Endodermal cell (in vitro differentiated cells): Measurements from ENCODE around the gene PRKCA. TPM values are rescaled to one million over a fixed set of nuclear protein-coding genes. Genes with fewer than 3 reads are reported as not detected.

Source experiments
- DNase-seq: peaks from one replicate; pipeline ENCODE4 v3.0.0-alpha.2; 2017
- H3K27ac ChIP-seq: 2 replicates; pipeline ENCODE4 v1.5.1; 2013; ENCODE audit warnings: mild to moderate bottlenecking, low read depth, low read length, moderate library complexity
- H3K27me3 ChIP-seq: 2 replicates; pipeline ENCODE4 v1.6.1; 2013; ENCODE audit warnings: mild to moderate bottlenecking, low read length, moderate library complexity; ENCODE audit not compliant: insufficient read depth, control insufficient read depth, poor library complexity, severe bottlenecking
- H3K36me3 ChIP-seq: 2 replicates; pipeline ENCODE4 v1.7.0; 2013; ENCODE audit warnings: mild to moderate bottlenecking, low read length, moderate library complexity; ENCODE audit not compliant: control insufficient read depth, insufficient read depth
- H3K4me1 ChIP-seq: one replicate; pipeline ENCODE4 v1.7.0; 2013; ENCODE audit warnings: low read length; ENCODE audit not compliant: control insufficient read depth, insufficient read depth
- H3K4me3 ChIP-seq: 2 replicates; pipeline ENCODE4 v1.5.1; 2013; ENCODE audit warnings: mild to moderate bottlenecking, low read length, moderate library complexity
- H3K9ac ChIP-seq: 2 replicates; pipeline ENCODE4 v1.6.1; 2013; ENCODE audit warnings: mild to moderate bottlenecking, low read length, moderate library complexity; ENCODE audit not compliant: poor library complexity, severe bottlenecking; ENCODE audit errors: extremely low read depth
- H3K9me3 ChIP-seq: 2 replicates; pipeline ENCODE4 v1.6.1; 2013; ENCODE audit warnings: mild to moderate bottlenecking, low read length, moderate library complexity; ENCODE audit not compliant: control insufficient read depth
- H3K27ac Mint-ChIP-seq: 2 replicates; pipeline ENCODE4 v1.8.0; 2020; ENCODE audit warnings: mixed read lengths
- H3K27me3 Mint-ChIP-seq: 2 replicates; pipeline ENCODE4 v1.8.0; 2021; ENCODE audit warnings: mild to moderate bottlenecking, mixed read lengths; ENCODE audit not compliant: insufficient read depth
- H3K36me3 Mint-ChIP-seq: 2 replicates; pipeline ENCODE4 v1.8.0; 2020; ENCODE audit warnings: low read depth, mixed read lengths
- H3K4me1 Mint-ChIP-seq: 2 replicates; pipeline ENCODE4 v1.8.0; 2020; ENCODE audit warnings: mixed read lengths
- H3K4me3 Mint-ChIP-seq: 2 replicates; pipeline ENCODE4 v1.8.0; 2020; ENCODE audit warnings: mild to moderate bottlenecking, moderate library complexity, mixed read lengths
- H3K9me3 Mint-ChIP-seq: 2 replicates; pipeline ENCODE4 v1.8.0; 2020; ENCODE audit warnings: mild to moderate bottlenecking, mixed read lengths
- WGBS, 2 experiments: methylation state at CpG; one replicate each; pipeline versions ENCODE4 v1.1.5 to v1.1.7; 2013; ENCODE audit warnings: missing lambda C conversion rate in 2 of 2, mixed read lengths in 1 of 2; ENCODE audit not compliant: insufficient coverage in 1 of 2, insufficient read length in 1 of 2; 5-methylcytosine and 5-hydroxymethylcytosine counted together
- total RNA-seq, 2 donors: library from RNA; stranded (reverse); fragmentation: NEBNext Ultra II Directional in 1 of 2; extraction: Animal tissue kit (Norgen Biotek cat#: 25700) in 1 of 2; gene quantifications; 2 replicates in 1 of 2; 3 replicates in 1 of 2; pipeline ENCODE4 v1.2.1, GENCODE V29; 2021
- TF ChIP-seq, protein P1 (sequence below): fragments of 200-600 bp; sonication (generic); conservative IDR thresholded peaks from 2 replicates; pipeline ENCODE4 v1.5.0; 2021; ENCODE audit warnings: antibody characterized with exemption, mild to moderate bottlenecking

Gene PRKCA
- total RNA-seq, 2 donors from 2014 or later, result 8.7 to 14.6 TPM

GRCh38 chr17:66381701-66382362 lies 79.4 kb downstream of the PRKCA start:
- Mint-ChIP-seq H3K4me3 (no peak overlapping the region), H3K27me3 (peaks cover 5% of the 10 kb centered on the region), H3K4me1 (peaks cover 6% of the 10 kb centered on the region), H3K36me3 (no peaks in the 10 kb centered on the region), H3K9me3 (no peaks in the 10 kb centered on the region), H3K27ac (no peak overlapping the region)
- no peak for DNase-seq
- H3K36me3 ChIP-seq, result no peaks in the 10 kb centered on the region
- TF ChIP-seq, protein P1, sequence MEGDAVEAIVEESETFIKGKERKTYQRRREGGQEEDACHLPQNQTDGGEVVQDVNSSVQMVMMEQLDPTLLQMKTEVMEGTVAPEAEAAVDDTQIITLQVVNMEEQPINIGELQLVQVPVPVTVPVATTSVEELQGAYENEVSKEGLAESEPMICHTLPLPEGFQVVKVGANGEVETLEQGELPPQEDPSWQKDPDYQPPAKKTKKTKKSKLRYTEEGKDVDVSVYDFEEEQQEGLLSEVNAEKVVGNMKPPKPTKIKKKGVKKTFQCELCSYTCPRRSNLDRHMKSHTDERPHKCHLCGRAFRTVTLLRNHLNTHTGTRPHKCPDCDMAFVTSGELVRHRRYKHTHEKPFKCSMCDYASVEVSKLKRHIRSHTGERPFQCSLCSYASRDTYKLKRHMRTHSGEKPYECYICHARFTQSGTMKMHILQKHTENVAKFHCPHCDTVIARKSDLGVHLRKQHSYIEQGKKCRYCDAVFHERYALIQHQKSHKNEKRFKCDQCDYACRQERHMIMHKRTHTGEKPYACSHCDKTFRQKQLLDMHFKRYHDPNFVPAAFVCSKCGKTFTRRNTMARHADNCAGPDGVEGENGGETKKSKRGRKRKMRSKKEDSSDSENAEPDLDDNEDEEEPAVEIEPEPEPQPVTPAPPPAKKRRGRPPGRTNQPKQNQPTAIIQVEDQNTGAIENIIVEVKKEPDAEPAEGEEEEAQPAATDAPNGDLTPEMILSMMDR, result no peak
- H3K27ac ChIP-seq, result no peak overlapping the region
- H3K9ac ChIP-seq, result no peak overlapping the region
- no peak overlapping the region for H3K4me3 ChIP-seq
- H3K9me3 ChIP-seq, result no peaks in the 10 kb centered on the region
- H3K4me1 ChIP-seq, result no peaks in the 10 kb centered on the region
- no peaks in the 10 kb centered on the region for H3K27me3 ChIP-seq
- WGBS, 2 experiments, result 77 to 87% methylated on average over 3 to 4 of the region's 4 CpGs

- 93 to 100% methylated on average over 3 to 4 of the region's 4 CpGs for WGBS, 2 experiments
- peaks cover 5% of the 10 kb centered on the region for H3K27me3 Mint-ChIP-seq
- H3K27me3 ChIP-seq, result no peaks in the 10 kb centered on the region
- no peak overlapping the region for H3K27ac Mint-ChIP-seq
- H3K9ac ChIP-seq, result no peak overlapping the region
- no peak overlapping the region for H3K27ac ChIP-seq
- DNase-seq, result no peak
- H3K4me1 Mint-ChIP-seq, result peaks cover 17% of the 10 kb centered on the region
- peaks cover 9% of the 10 kb centered on the region for H3K4me1 ChIP-seq
- no peaks in the 10 kb centered on the region for H3K36me3 ChIP-seq
- H3K9me3 ChIP-seq, result no peaks in the 10 kb centered on the region
- H3K4me3 Mint-ChIP-seq, result no peak overlapping the region
- no peak overlapping the region for H3K4me3 ChIP-seq
- H3K9me3 Mint-ChIP-seq, result no peaks in the 10 kb centered on the region
- TF ChIP-seq, protein P1, result no peak
- peaks cover 2% of the 10 kb centered on the region for H3K36me3 Mint-ChIP-seq
Observed at GRCh38 chr17:66383333-66383732, 80.9 kb downstream of the PRKCA start.

DNA sequence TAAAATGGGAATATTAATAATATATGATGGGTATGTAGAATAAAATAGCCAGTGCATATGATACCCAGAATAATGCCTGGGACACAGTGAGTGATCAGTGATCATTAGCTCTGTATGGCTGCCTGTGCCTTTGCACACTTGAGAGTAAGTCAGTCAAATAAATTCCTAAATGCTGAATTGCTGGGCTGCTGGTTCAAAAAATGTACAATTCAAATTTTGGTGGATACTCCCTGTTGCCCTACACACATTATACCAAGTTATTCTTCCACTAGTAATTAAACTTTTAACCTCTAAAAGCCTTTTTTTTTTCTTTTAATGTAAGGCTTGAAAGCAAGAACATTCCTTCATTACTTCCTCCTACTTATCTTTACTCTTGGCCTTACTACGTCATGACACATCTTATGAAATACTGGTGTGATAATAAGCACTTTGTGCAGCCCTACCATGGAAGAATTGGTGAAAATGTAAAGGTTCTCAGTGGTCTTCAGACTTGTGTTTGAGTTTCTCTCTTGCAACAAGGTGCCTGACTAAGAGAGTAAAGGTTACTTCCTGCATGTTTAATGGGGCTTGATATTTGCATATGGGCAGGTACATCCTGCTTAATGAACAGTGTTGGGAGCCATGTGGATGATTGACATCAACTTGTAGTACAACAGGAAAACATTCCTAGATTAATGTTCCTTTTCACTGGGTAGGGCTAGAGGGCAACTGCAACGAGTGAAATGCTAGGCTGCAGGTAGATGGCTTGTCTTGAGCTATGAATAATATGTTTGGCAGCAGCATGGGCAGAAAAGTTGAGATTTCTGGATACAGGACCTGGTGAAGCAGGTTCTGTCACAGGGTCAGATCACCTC lies 84.3 kb downstream of the PRKCA start:
- Histone ChIP-seq H3K36me3 (no peaks in the 10 kb centered on the region), H3K27ac (no peak overlapping the region), H3K4me1 (peaks cover 9% of the 10 kb centered on the region), H3K9ac (no peak overlapping the region), H3K27me3 (no peaks in the 10 kb centered on the region), H3K4me3 (no peak overlapping the region), H3K9me3 (no peaks in the 10 kb centered on the region)
- WGBS, 2 experiments, result 44 to 50% methylated on average over 2 of the region's 2 CpGs
- Mint-ChIP-seq H3K9me3 (no peaks in the 10 kb centered on the region), H3K36me3 (peaks cover 2% of the 10 kb centered on the region), H3K27me3 (no peaks in the 10 kb centered on the region), H3K4me1 (peaks cover 15% of the 10 kb centered on the region), H3K4me3 (no peak overlapping the region), H3K27ac (no peak overlapping the region)
- TF ChIP-seq, protein P1, result no peak
- DNase-seq, result no peak
